Vagina (tissue), 2 donors: ENCODE data around the gene ENO4. TPM values are rescaled to one million over a fixed set of nuclear protein-coding genes. Genes with fewer than 3 reads are reported as not detected.

ENCODE experiments used
- DNase-seq, 2 donors: peaks; one replicate each; pipeline ENCODE4 v3.0.0-alpha.2; 2017; ENCODE audit errors: extremely low spot score in 2 of 2
- H3K27ac ChIP-seq: fragments of 200-600 bp; sonication (generic); one replicate; pipeline ENCODE4 v1.5.1; 2019
- H3K27me3 ChIP-seq: fragments of 200-600 bp; sonication (generic); one replicate; pipeline ENCODE4 v1.5.1; 2019
- H3K36me3 ChIP-seq, 2 donors: fragments of 200-600 bp; sonication (generic); one replicate each; pipeline ENCODE4 v1.5.1; 2017 to 2019
- H3K4me1 ChIP-seq: fragments of 200-600 bp; sonication (generic); one replicate; pipeline ENCODE4 v1.5.1; 2019
- H3K4me3 ChIP-seq, 2 donors: fragments of 200-600 bp; sonication (generic); 1 replicate in 1 of 2; 2 replicates in 1 of 2; pipeline ENCODE4 v1.5.1; 2016 to 2019
- H3K9me3 ChIP-seq: fragments of 200-600 bp; sonication (generic); one replicate; pipeline ENCODE4 v1.5.1; 2019
- POLR2A ChIP-seq, 2 donors: fragments of 450-650 bp; IDR thresholded peaks; one replicate each; pipeline ENCODE4 v1.6.1; 2017; ENCODE audit warnings: antibody characterized with exemption in 2 of 2, mild to moderate bottlenecking in 2 of 2, moderate library complexity in 2 of 2
- POLR2AphosphoS5 ChIP-seq, 2 donors: sonication (generic); formaldehyde crosslinking; IDR thresholded peaks; one replicate each; pipeline ENCODE4 v1.9.0; 2017; ENCODE audit warnings: antibody characterized with exemption in 2 of 2, mild to moderate bottlenecking in 2 of 2, low read depth in 1 of 2; ENCODE audit not compliant: insufficient read depth in 1 of 2
- intact Hi-C: fragments of 100-400 bp; cut with DNase I; formaldehyde crosslinking; loops from one replicate; pipeline ENCODE4 v1.15.1; 2023
- total RNA-seq: library from RNA; depleted of rRNA; stranded (reverse); fragments of >200 nt; gene quantifications from one replicate; pipeline ENCODE4 v1.2.3, GENCODE V29; 2016
- TF ChIP-seq, protein P1 (sequence below), 3 experiments: fragments of 450-650 bp in 2 of 3; fragments of 200-600 bp in 1 of 3; sonication (generic) in 1 of 3; IDR thresholded peaks; one replicate each; pipeline ENCODE4 v1.5.1; 2017 to 2019; ENCODE audit warnings: antibody characterized with exemption in 3 of 3, mild to moderate bottlenecking in 2 of 3, moderate library complexity in 2 of 3

Gene ENO4
- total RNA-seq, 1 donor from 2014 or later, result not detected

DNA sequence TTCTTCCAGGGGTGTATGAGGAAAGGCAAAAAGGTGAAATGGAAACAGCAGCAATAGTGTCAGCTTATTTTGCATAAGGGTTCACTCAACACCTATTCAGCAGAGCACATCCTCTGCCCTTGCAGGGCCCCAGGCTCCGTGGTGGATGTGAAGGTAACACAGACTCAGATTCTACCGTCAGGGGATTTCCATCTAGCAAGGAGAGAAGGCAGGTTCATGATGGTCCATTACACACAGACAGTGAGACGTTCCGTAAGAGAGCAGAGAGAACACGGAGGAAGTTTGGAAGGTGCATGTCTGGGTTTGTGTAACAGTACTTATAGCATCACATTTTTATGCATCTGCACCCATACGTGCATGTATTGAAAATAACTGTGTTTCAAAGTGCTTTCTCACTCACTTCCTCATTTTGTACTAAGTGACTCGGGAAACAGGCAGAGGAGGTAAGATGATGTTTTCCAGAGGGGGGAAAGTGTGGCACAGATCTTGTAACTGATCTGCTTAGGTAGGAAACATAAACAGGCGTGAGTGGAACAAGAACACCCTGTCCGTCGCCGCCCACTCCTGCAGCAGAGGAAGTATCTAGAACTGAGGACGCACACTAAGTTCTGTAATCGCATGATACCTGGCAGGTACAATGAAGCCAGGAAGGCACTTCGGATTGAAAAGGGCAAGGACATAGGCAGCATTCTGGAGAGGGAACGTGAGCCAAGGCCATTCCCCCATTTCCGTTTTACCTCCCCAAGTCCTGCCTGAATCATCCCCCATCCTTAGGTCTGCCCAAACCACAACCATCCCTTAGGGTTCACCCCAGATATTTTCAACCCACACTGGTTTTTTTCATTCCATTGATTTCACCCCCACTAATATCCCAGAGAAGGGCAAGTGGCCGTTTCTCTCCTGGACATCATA is 1.0 kb upstream of the ENO4 start:
- intact Hi-C loops, result no loop called here
- Histone ChIP-seq H3K4me3 (peak overlapping the region; percentile 53 to 64), H3K27ac (no peak overlapping the region), H3K27me3 (no peaks in the 10 kb centered on the region), H3K36me3 (no peaks in the 10 kb centered on the region), H3K4me1 (peaks cover 10% of the 10 kb centered on the region), H3K9me3 (no peaks in the 10 kb centered on the region)
- peak in 1 of 2 donors; percentile 37 for DNase-seq
- TF ChIP-seq POLR2AphosphoS5 (IDR thresholded peaks at IDR 0.05; ENCODE audit: insufficient read depth in 1 of 2, low read depth in 1 of 2) (no peak), POLR2A (IDR thresholded peaks at IDR 0.05) (no peak)
- TF ChIP-seq, protein P1, sequence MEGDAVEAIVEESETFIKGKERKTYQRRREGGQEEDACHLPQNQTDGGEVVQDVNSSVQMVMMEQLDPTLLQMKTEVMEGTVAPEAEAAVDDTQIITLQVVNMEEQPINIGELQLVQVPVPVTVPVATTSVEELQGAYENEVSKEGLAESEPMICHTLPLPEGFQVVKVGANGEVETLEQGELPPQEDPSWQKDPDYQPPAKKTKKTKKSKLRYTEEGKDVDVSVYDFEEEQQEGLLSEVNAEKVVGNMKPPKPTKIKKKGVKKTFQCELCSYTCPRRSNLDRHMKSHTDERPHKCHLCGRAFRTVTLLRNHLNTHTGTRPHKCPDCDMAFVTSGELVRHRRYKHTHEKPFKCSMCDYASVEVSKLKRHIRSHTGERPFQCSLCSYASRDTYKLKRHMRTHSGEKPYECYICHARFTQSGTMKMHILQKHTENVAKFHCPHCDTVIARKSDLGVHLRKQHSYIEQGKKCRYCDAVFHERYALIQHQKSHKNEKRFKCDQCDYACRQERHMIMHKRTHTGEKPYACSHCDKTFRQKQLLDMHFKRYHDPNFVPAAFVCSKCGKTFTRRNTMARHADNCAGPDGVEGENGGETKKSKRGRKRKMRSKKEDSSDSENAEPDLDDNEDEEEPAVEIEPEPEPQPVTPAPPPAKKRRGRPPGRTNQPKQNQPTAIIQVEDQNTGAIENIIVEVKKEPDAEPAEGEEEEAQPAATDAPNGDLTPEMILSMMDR (IDR thresholded peaks at IDR 0.05), result no peak

DNA sequence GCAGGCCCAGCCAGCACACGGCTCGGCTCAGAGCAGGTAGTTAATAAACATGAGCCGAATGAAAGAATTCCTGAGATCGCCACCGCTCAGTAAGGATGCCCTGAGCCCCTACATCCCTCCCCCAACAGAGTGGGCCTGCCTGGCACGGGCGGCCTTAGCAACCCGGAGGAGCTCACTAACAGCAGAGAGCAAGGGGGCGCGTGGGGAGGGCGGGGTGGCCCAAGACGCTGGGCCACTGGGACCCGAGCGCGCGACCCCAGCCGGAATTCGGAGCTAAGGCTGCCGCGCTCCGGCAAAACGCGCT is 403 bp upstream of the ENO4 start:
- DNase-seq, result no peak
- peak overlapping the region; percentile 53 to 64 for H3K4me3 ChIP-seq
- no peaks in the 10 kb centered on the region for H3K9me3 ChIP-seq
- H3K27me3 ChIP-seq, result no peaks in the 10 kb centered on the region
- TF ChIP-seq POLR2AphosphoS5 (IDR thresholded peaks at IDR 0.05; ENCODE audit: insufficient read depth in 1 of 2, low read depth in 1 of 2) (no peak), POLR2A (IDR thresholded peaks at IDR 0.05) (no peak)
- TF ChIP-seq, protein P1 (IDR thresholded peaks at IDR 0.05), result no peak
- intact Hi-C loops, result no loop called here
- H3K4me1 ChIP-seq, result peaks cover 10% of the 10 kb centered on the region
- no peaks in the 10 kb centered on the region for H3K36me3 ChIP-seq
- no peak overlapping the region for H3K27ac ChIP-seq

DNA sequence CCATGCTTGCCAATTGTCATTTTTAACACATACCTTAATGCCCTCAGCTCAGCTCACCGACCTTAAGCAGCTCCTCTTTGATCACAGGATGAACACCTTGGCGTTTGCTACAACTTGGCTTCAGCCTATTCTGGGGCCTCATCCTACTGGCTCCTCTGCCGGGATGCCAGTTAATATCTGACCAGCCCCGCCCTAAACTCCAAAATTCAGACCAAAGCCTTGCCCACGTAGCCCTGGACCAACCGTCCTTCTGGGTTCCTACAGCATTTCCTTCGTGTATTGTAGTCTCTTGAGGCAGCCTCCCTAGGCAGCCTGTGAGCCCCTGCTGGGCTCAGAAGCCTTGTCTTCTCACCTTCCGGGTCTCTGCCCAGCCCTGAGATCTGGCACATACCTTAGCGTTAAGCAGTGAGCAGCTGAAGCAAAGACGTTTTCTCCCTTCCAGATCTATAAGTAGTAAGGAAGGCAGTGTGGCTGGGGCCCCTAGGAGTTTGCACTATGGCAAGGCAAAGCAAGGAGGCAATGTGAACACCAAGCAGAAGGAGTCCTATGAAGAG is 836 bp downstream of the ENO4 start:
- Histone ChIP-seq H3K9me3 (no peaks in the 10 kb centered on the region), H3K27ac (peak overlapping the region; percentile 42), H3K4me1 (peaks cover 10% of the 10 kb centered on the region), H3K27me3 (no peaks in the 10 kb centered on the region), H3K36me3 (no peaks in the 10 kb centered on the region), H3K4me3 (peak overlapping the region; percentile 53 to 64)
- no peak for TF ChIP-seq POLR2A (IDR thresholded peaks at IDR 0.05)
- TF ChIP-seq, protein P1 (IDR thresholded peaks at IDR 0.05), result no peak
- no peak for TF ChIP-seq POLR2AphosphoS5 (IDR thresholded peaks at IDR 0.05; ENCODE audit: insufficient read depth in 1 of 2, low read depth in 1 of 2)
- intact Hi-C loops, result no loop called here
- DNase-seq, result peak in 1 of 2 donors; percentile 82

DNA sequence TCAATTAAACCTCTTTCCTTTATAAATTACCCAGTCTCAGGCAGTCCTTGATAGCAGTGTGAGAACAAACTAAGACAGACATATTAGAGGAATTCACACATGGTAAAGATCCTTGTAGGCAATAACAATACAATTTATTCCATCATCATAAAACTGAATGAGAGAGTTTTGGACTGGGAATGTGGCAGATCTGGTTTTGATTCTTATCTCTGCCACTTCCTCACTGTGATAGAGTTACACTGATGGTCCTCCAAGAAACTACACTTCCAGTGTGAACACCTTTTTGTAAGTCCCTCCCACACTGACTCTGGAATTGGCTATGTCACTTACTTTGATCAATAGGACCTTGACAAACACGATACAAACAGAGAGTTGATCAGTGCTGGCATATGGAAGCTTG is 2.9 kb downstream of the ENO4 start:
- no peak overlapping the region for H3K27ac ChIP-seq
- H3K4me3 ChIP-seq, result no peak overlapping the region
- no peaks in the 10 kb centered on the region for H3K9me3 ChIP-seq
- no peaks in the 10 kb centered on the region for H3K36me3 ChIP-seq
- peaks cover 10% of the 10 kb centered on the region for H3K4me1 ChIP-seq
- no peak for DNase-seq
- TF ChIP-seq, protein P1 (IDR thresholded peaks at IDR 0.05), result no peak
- TF ChIP-seq POLR2A (IDR thresholded peaks at IDR 0.05) (no peak), POLR2AphosphoS5 (IDR thresholded peaks at IDR 0.05; ENCODE audit: insufficient read depth in 1 of 2, low read depth in 1 of 2) (no peak)
- H3K27me3 ChIP-seq, result no peaks in the 10 kb centered on the region
- intact Hi-C loops, result no loop called here

DNA sequence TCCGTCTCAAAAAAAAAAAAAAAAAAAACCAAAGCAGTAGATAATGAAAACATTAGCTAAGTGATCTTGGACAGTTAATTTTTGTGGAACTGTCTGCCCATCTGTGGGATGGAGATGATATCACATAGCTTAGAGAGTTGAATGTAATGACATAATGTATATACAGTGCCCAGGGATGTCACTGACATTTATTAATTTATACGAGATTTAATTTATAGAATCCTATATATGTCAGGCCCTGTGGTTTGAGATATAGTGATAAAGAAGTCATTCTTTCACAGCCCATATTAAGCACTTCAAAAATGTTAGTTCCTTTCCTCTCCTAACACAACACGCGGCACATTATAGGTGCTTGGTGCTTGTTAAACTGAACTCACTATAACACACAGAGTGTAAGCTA is 4.0 kb downstream of the ENO4 start:
- Histone ChIP-seq H3K27ac (no peak overlapping the region), H3K36me3 (no peaks in the 10 kb centered on the region), H3K4me1 (peaks cover 9% of the 10 kb centered on the region), H3K27me3 (no peaks in the 10 kb centered on the region), H3K4me3 (no peak overlapping the region), H3K9me3 (no peaks in the 10 kb centered on the region)
- TF ChIP-seq POLR2A (IDR thresholded peaks at IDR 0.05), result no peak
- TF ChIP-seq, protein P1 (IDR thresholded peaks at IDR 0.05), result no peak
- no peak for TF ChIP-seq POLR2AphosphoS5 (IDR thresholded peaks at IDR 0.05; ENCODE audit: insufficient read depth in 1 of 2, low read depth in 1 of 2)
- intact Hi-C loops, result no loop called here
- DNase-seq, result no peak
